Trophoblast cell (in vitro differentiated cells and primary cell): Measurements from ENCODE around the gene ZSCAN16.

ENCODE experiments used
- DNase-seq, 2 donors: peaks; one replicate each; pipeline ENCODE4 v3.0.0-alpha.2; 2016
- H2AFZ ChIP-seq: 2 replicates; pipeline ENCODE4 v1.6.1; 2013; ENCODE audit warnings: low read length, moderate library complexity, mild to moderate bottlenecking; ENCODE audit not compliant: insufficient read depth, poor library complexity
- H2AK5ac ChIP-seq: 2 replicates; pipeline ENCODE4 v1.6.1; 2013; ENCODE audit warnings: mild to moderate bottlenecking, low read length
- H2BK120ac ChIP-seq: 2 replicates; pipeline ENCODE4 v1.6.1; 2013; ENCODE audit warnings: low read length, mild to moderate bottlenecking, moderate library complexity; ENCODE audit not compliant: insufficient read depth, poor library complexity
- H2BK12ac ChIP-seq: 2 replicates; pipeline ENCODE4 v1.6.1; 2013; ENCODE audit warnings: mild to moderate bottlenecking, low read length, moderate library complexity
- H2BK5ac ChIP-seq: 2 replicates; pipeline ENCODE4 v1.6.1; 2013; ENCODE audit warnings: low read length, low read depth, moderate library complexity, mild to moderate bottlenecking; ENCODE audit not compliant: poor library complexity
- H3K14ac ChIP-seq: 2 replicates; pipeline ENCODE4 v1.6.1; 2013; ENCODE audit warnings: mild to moderate bottlenecking, low read length
- H3K18ac ChIP-seq: 2 replicates; pipeline ENCODE4 v1.6.1; 2013; ENCODE audit warnings: mild to moderate bottlenecking, low read length
- H3K23ac ChIP-seq: 2 replicates; pipeline ENCODE4 v1.6.1; 2013; ENCODE audit warnings: low read length
- H3K27ac ChIP-seq: 2 replicates; pipeline ENCODE4 v1.5.1; 2013; ENCODE audit warnings: low read depth, mild to moderate bottlenecking, inconsistent platforms, low read length, moderate library complexity
- H3K27me3 ChIP-seq: 2 replicates; pipeline ENCODE4 v1.6.1; 2013; ENCODE audit warnings: inconsistent platforms, mild to moderate bottlenecking, low read length, moderate library complexity; ENCODE audit not compliant: insufficient read depth
- H3K36me3 ChIP-seq, 2 experiments: 1 replicate in 1 of 2; 2 replicates in 1 of 2; pipeline ENCODE4 v1.6.1; 2013; ENCODE audit warnings: low read length in 2 of 2, mild to moderate bottlenecking in 2 of 2, moderate library complexity in 1 of 2; ENCODE audit not compliant: insufficient read depth in 2 of 2, control insufficient read depth in 1 of 2
- H3K4ac ChIP-seq: 2 replicates; pipeline ENCODE4 v1.6.1; 2013; ENCODE audit warnings: low read depth, mild to moderate bottlenecking, low read length, moderate library complexity
- H3K4me1 ChIP-seq, 2 experiments: 1 replicate in 1 of 2; 2 replicates in 1 of 2; pipeline ENCODE4 v1.6.1; 2013; ENCODE audit warnings: low read length in 2 of 2, mild to moderate bottlenecking in 2 of 2, moderate library complexity in 1 of 2; ENCODE audit not compliant: insufficient read depth in 2 of 2, control insufficient read depth in 1 of 2
- H3K4me2 ChIP-seq: 2 replicates; pipeline ENCODE4 v1.6.1; 2013; ENCODE audit warnings: inconsistent platforms, mild to moderate bottlenecking, low read length, moderate library complexity
- H3K4me3 ChIP-seq: 2 replicates; pipeline ENCODE4 v1.5.1; 2013; ENCODE audit warnings: mild to moderate bottlenecking, low read depth, low read length, inconsistent platforms
- H3K79me1 ChIP-seq: one replicate; pipeline ENCODE4 v1.6.1; 2013; ENCODE audit warnings: low read length
- H3K79me2 ChIP-seq: 2 replicates; pipeline ENCODE4 v1.6.1; 2013; ENCODE audit warnings: low read length, mild to moderate bottlenecking; ENCODE audit not compliant: control insufficient read depth, insufficient read depth, poor library complexity
- H3K9ac ChIP-seq: 2 replicates; pipeline ENCODE4 v1.6.1; 2013; ENCODE audit warnings: mild to moderate bottlenecking, low read length
- H3K9me3 ChIP-seq: 2 replicates; pipeline ENCODE4 v1.6.1; 2013; ENCODE audit warnings: low read depth, mild to moderate bottlenecking, control low read depth, inconsistent platforms, low read length; ENCODE audit not compliant: insufficient read depth
- H4K12ac ChIP-seq: 2 replicates; pipeline ENCODE4 v1.6.1; 2013; ENCODE audit warnings: low read depth, mild to moderate bottlenecking, low read length, moderate library complexity
- H4K8ac ChIP-seq: 2 replicates; pipeline ENCODE4 v1.6.1; 2013; ENCODE audit warnings: low read depth, mild to moderate bottlenecking, low read length, moderate library complexity
- H4K91ac ChIP-seq: one replicate; pipeline ENCODE4 v1.6.1; 2013; ENCODE audit warnings: low read depth, mild to moderate bottlenecking, low read length, moderate library complexity
- WGBS: extraction: QIAGEN DNeasy Blood & Tissue Kit; methylation state at CpG from one replicate; pipeline ENCODE4 v1.1.7; 2013; ENCODE audit warnings: missing lambda C conversion rate; ENCODE audit not compliant: insufficient read length, insufficient coverage; ENCODE audit errors: extremely low coverage; 5-methylcytosine and 5-hydroxymethylcytosine counted together

Gene ZSCAN16

DNA sequence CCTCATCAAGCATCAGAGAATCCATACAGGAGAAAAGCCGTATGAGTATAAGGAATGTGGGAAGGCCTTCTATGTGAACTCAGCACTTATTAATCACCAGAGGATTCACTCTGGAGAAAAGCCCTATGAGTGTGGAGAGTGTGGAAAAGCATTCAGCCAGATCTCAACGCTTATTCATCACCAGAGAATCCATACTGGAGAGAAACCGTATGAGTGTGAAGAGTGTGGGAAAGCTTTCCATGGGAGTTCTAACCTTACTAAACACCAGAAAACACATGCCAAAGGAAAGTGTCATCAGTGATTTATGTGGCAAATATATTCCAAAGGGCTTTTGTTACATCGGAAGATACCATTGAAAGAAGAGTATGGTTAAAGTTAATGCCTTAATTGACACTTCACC is 42.7 kb downstream of the ZSCAN16 start:
- Histone ChIP-seq H3K4me2 (no peak overlapping the region), H4K91ac (no peak overlapping the region), H4K12ac (no peak overlapping the region), H2BK12ac (no peak overlapping the region), H3K27me3 (no peaks in the 10 kb centered on the region), H3K4me1 (no peaks in the 10 kb centered on the region), H2BK5ac (no peak overlapping the region), H3K36me3 (no peaks in the 10 kb centered on the region), H2AFZ (no peak overlapping the region), H3K9me3 (no peaks in the 10 kb centered on the region), H3K79me1 (no peaks in the 10 kb centered on the region), H4K8ac (no peak overlapping the region), H3K4ac (no peak overlapping the region), H2AK5ac (no peak overlapping the region), H3K27ac (no peak overlapping the region), H3K4me3 (no peak overlapping the region), H3K79me2 (no peaks in the 10 kb centered on the region), H3K18ac (no peak overlapping the region), H3K9ac (no peak overlapping the region), H2BK120ac (no peak overlapping the region), H3K23ac (no peak overlapping the region), H3K14ac (no peak overlapping the region)
- DNase-seq, result peak; percentile 75 to 87
- WGBS, result no CpG with 5 or more reads among the region's 4 CpGs

DNA sequence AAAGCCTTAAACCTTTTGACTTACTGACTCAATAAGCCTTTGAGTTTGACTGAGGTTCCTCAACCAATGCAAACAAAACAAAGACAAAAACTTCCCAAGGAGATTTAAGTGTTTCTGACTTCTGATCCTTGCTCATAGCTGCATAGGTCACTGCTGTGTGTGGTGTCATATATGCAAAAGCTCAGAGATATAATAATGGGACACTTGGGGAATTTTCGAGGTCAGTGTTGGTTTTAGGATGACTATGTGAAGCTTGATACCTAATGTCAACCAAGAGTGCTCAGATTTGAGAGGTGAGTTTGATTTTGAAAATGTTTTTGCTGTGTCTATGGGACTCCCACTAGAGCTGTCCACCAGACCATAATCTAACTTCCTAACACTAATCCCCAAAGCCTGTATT is 43.5 kb downstream of the ZSCAN16 start:
- no peak overlapping the region for H4K91ac ChIP-seq
- no peak overlapping the region for H3K4me2 ChIP-seq
- no peak overlapping the region for H3K18ac ChIP-seq
- no peaks in the 10 kb centered on the region for H3K79me1 ChIP-seq
- no peak overlapping the region for H3K4me3 ChIP-seq
- no peaks in the 10 kb centered on the region for H3K36me3 ChIP-seq
- no peak overlapping the region for H3K14ac ChIP-seq
- no peak overlapping the region for H2AFZ ChIP-seq
- no CpG with 5 or more reads among the region's 1 CpG for WGBS
- no peak overlapping the region for H2AK5ac ChIP-seq
- no peak overlapping the region for H4K12ac ChIP-seq
- no peak overlapping the region for H4K8ac ChIP-seq
- H3K4ac ChIP-seq, result no peak overlapping the region
- no peaks in the 10 kb centered on the region for H3K27me3 ChIP-seq
- H3K27ac ChIP-seq, result no peak overlapping the region
- no peak for DNase-seq
- H2BK120ac ChIP-seq, result no peak overlapping the region
- H3K9ac ChIP-seq, result no peak overlapping the region
- no peaks in the 10 kb centered on the region for H3K4me1 ChIP-seq
- H3K79me2 ChIP-seq, result no peaks in the 10 kb centered on the region
- H2BK5ac ChIP-seq, result no peak overlapping the region
- no peaks in the 10 kb centered on the region for H3K9me3 ChIP-seq
- no peak overlapping the region for H3K23ac ChIP-seq
- no peak overlapping the region for H2BK12ac ChIP-seq

DNA sequence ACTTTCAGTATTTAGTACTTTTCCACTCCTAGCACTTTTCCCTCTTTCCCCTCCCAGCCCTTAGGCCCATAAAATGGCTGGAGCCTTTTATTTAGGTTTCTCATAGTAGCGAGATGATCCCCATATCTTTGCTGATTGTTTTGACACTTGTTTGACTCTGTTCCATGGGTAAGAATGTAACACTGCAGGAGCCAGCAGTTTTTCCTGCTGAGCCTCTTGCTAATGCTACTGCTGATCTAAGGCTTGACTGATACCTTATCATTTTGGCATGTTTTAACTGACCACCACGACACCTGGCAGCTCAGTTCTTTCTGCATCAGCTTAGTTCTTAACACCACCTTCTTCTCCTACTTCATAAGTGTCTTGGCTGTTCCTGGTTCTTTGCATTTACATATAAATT is 46.9 kb downstream of the ZSCAN16 start:
- no peak overlapping the region for H2AFZ ChIP-seq
- no peaks in the 10 kb centered on the region for H3K79me2 ChIP-seq
- no peak overlapping the region for H3K18ac ChIP-seq
- no peak overlapping the region for H2BK12ac ChIP-seq
- H4K91ac ChIP-seq, result no peak overlapping the region
- H3K79me1 ChIP-seq, result no peaks in the 10 kb centered on the region
- H3K4ac ChIP-seq, result no peak overlapping the region
- no peak overlapping the region for H2AK5ac ChIP-seq
- no peaks in the 10 kb centered on the region for H3K36me3 ChIP-seq
- H3K9ac ChIP-seq, result no peak overlapping the region
- no peak overlapping the region for H4K8ac ChIP-seq
- no peak overlapping the region for H2BK120ac ChIP-seq
- H3K4me2 ChIP-seq, result no peak overlapping the region
- H3K14ac ChIP-seq, result no peak overlapping the region
- no peak overlapping the region for H3K4me3 ChIP-seq
- peak; percentile 90 to 94 for DNase-seq
- no peak overlapping the region for H4K12ac ChIP-seq
- H2BK5ac ChIP-seq, result no peak overlapping the region
- H3K4me1 ChIP-seq, result no peaks in the 10 kb centered on the region
- H3K23ac ChIP-seq, result no peak overlapping the region
- H3K27ac ChIP-seq, result no peak overlapping the region
- H3K27me3 ChIP-seq, result no peaks in the 10 kb centered on the region
- WGBS, result no CpG with 5 or more reads among the region's 2 CpGs
- no peaks in the 10 kb centered on the region for H3K9me3 ChIP-seq

DNA sequence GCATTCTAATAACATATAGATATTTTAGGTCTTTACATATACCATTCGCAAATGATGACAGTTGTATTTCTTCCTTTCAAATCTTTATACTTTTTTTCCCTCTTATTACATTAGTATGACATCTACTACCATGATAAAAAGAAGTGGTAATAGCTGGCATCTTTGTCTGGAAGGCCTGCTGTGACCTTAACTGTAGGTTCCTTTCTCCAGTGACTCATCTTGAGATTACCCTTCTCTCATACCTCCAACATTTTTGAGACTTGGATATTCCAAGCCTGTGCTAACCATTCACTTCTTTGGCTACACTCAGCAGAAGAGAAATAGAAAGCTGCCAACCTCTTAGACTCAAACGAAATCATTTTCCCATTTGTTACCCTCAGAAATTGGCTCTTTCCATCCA is 47.6 kb downstream of the ZSCAN16 start:
- H3K4me2 ChIP-seq, result no peak overlapping the region
- no peak overlapping the region for H3K4me3 ChIP-seq
- no peaks in the 10 kb centered on the region for H3K27me3 ChIP-seq
- WGBS, result no CpG with 5 or more reads among the region's 2 CpGs
- no peak overlapping the region for H3K27ac ChIP-seq
- H2AFZ ChIP-seq, result no peak overlapping the region
- no peak overlapping the region for H3K14ac ChIP-seq
- DNase-seq, result peak; percentile 65 to 86
- H3K79me1 ChIP-seq, result no peaks in the 10 kb centered on the region
- no peak overlapping the region for H4K8ac ChIP-seq
- no peak overlapping the region for H4K12ac ChIP-seq
- no peaks in the 10 kb centered on the region for H3K79me2 ChIP-seq
- H3K23ac ChIP-seq, result no peak overlapping the region
- no peak overlapping the region for H3K9ac ChIP-seq
- H2BK5ac ChIP-seq, result no peak overlapping the region
- no peaks in the 10 kb centered on the region for H3K36me3 ChIP-seq
- H3K18ac ChIP-seq, result no peak overlapping the region
- no peak overlapping the region for H2BK120ac ChIP-seq
- no peak overlapping the region for H3K4ac ChIP-seq
- H3K9me3 ChIP-seq, result no peaks in the 10 kb centered on the region
- H3K4me1 ChIP-seq, result no peaks in the 10 kb centered on the region
- no peak overlapping the region for H2AK5ac ChIP-seq
- no peak overlapping the region for H2BK12ac ChIP-seq
- no peak overlapping the region for H4K91ac ChIP-seq
